Epithelial cell of proximal tubule (primary cell): Measurements from ENCODE around the gene RARG. TPM values are rescaled to one million over a fixed set of nuclear protein-coding genes. Genes with fewer than 3 reads are reported as not detected.

ENCODE experiments used
- DNase-seq: peaks from one replicate; pipeline ENCODE4 v3.0.0-alpha.2; 2011; ENCODE audit warnings: low read depth
- H3K4me3 ChIP-seq: 2 replicates; pipeline ENCODE4 v1.5.1; 2011; ENCODE audit warnings: low read depth, mild to moderate bottlenecking, low read length
- total RNA-seq: library from RNA; depleted of rRNA; stranded (reverse); fragments of >200 nt; gene quantifications from 2 replicates; pipeline ENCODE4 v1.2.3, GENCODE V29; 2015
- TF ChIP-seq, protein P1 (sequence below): conservative IDR thresholded peaks from 2 replicates; pipeline ENCODE4 v1.5.1; 2012; ENCODE audit warnings: low read depth, mild to moderate bottlenecking, low read length

Gene RARG
- total RNA-seq, 1 donor from 2014 or later = 4.2 TPM

DNA sequence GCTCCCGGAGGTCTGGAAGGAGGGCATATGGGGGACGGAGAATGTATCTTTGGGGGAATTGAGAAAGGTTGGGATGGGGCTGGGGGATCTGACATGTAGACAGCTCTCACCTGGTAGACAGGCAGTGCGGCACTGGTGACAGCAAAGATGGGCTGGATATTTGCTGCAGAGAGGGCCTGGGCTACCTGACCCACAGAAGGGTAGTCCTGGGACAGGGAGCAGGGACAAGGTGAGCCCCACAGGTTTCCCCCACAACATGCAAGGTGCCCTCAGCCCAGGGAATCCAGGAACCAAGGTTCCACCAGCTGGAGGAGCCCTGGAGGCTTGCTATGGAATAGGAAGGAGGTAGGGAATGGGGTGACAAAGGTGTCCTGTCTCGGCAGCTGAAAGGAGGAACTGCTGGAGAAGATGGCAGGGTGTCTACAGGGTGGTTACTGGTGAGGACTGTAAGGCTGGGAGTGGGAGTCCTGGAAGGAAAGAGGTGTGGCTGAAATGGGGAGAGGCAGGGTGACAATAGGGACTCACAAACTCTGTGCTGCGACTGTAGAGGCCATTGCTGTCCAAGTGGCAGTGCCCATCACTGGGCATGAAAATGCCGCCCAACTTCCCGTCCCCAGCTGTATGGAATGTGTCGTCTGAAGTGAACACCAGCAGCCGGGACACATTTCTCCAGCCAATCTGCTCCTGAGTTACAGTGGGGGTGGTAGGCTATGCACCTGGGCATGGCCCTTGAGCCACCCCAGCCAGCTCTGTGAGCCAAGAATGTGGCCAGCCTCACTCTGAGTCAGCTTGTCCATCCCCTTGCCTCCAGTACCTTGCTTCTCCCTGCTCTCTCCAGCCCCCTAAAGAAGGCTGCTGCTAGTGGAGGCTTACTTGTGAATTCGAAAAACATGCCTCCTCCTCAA, 36.2 kb downstream of the RARG start:
- DNase-seq = no peak
- TF ChIP-seq, protein P1, sequence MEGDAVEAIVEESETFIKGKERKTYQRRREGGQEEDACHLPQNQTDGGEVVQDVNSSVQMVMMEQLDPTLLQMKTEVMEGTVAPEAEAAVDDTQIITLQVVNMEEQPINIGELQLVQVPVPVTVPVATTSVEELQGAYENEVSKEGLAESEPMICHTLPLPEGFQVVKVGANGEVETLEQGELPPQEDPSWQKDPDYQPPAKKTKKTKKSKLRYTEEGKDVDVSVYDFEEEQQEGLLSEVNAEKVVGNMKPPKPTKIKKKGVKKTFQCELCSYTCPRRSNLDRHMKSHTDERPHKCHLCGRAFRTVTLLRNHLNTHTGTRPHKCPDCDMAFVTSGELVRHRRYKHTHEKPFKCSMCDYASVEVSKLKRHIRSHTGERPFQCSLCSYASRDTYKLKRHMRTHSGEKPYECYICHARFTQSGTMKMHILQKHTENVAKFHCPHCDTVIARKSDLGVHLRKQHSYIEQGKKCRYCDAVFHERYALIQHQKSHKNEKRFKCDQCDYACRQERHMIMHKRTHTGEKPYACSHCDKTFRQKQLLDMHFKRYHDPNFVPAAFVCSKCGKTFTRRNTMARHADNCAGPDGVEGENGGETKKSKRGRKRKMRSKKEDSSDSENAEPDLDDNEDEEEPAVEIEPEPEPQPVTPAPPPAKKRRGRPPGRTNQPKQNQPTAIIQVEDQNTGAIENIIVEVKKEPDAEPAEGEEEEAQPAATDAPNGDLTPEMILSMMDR = no peak
- no peak overlapping the region for H3K4me3 ChIP-seq

DNA sequence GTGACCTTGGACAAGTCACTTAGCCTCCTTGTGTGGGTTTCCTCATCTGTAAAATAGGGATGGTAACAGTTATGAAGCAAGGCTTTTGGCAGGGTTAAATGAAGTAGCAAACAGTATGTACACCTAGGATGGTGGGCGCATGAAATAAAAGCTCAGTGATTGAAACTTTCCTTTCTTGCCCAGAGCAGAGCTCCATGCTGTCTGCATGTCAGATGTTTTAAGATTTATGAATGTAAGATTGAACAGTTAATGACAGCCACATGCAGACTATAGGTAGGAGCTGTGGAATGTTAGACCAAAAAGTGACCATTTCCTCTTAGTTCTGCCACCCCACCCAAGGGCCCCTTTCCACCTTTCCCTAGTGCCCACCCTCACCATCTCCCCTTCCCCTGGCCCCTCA, 37.0 kb downstream of the RARG start:
- no peak for DNase-seq
- TF ChIP-seq, protein P1 = no peak
- no peak overlapping the region for H3K4me3 ChIP-seq

- TF ChIP-seq, protein P1 = no peak
- DNase-seq = no peak
- no peak overlapping the region for H3K4me3 ChIP-seq
Measured at GRCh38 chr12:53193985-53194716, 37.9 kb downstream of the RARG start.

GRCh38 chr12:53193040-53193439, 39.0 kb downstream of the RARG start:
- no peak overlapping the region for H3K4me3 ChIP-seq
- TF ChIP-seq, protein P1 = no peak
- DNase-seq = no peak

GRCh38 chr12:53192531-53193021, 39.4 kb downstream of the RARG start:
- TF ChIP-seq, protein P1 = no peak
- H3K4me3 ChIP-seq = no peak overlapping the region
- no peak for DNase-seq

- no peak for DNase-seq
- TF ChIP-seq, protein P1 = no peak
- no peak overlapping the region for H3K4me3 ChIP-seq
Measured at GRCh38 chr12:53191885-53192530, 40.0 kb downstream of the RARG start.
